SK-N-DZ (cell line): ENCODE results near the gene PTF1A.
"Not testable (repeated sequence)": the region's sequence is repeated elsewhere in the genome, so short reads cannot be mapped to it uniquely, and the experiment has no call there.

ENCODE experiments used
- DNase-seq: peaks from one replicate; pipeline ENCODE4 v3.0.0-alpha.2; 2015; ENCODE audit warnings: low spot score
- small RNA-seq, 2 experiments: library from RNA; depleted of rRNA; stranded (forward); fragments of <200 nt; gene quantifications; one replicate each; pipeline ENCODE3, GENCODE V24; 2014

PTF1A gene

DNA sequence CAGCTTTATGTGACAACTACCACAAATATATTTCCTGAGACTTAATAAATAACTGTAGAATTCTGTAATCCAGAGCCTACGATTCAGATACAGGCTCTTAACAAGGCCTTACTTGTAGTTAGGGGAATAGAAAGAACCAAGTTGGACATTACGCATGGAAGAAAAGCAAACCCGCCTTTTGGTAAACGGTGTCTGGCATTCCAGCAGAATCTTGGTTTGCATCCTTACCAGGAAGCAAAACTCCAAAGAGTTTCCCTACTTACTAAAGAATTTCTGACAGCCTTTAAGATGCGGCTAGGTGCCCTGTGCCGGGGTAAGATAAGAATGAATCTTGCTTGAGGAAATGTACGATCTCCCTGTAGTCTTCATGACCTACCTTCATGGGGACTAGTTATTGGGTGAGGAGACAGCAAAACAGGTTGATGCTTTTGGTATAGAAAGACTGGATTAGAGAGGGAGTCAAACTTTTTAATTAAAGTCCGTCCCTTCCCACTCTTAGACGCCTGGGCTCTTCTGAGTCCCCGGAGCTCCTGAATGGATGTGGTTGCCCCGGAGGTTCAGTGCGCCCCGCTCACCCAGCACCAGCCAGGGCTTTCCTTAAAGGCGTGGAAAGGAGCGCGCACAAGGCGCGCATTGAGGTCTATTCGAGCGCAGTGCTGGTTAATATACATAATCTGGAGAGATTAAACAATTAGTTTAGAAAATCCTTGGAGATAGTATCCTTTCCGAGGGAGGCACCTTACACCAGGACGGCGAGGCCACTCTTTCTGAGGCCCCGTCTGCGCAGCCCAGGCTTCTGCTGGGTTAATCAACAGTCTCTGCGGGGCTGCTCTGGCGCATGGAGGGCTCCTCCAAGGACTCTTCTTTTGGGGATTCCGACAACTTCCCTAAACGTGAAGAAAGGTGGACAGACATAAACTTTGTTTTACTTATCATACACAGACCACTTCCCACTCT, 11.5 kb downstream of the PTF1A start:
- no peak for DNase-seq

DNA sequence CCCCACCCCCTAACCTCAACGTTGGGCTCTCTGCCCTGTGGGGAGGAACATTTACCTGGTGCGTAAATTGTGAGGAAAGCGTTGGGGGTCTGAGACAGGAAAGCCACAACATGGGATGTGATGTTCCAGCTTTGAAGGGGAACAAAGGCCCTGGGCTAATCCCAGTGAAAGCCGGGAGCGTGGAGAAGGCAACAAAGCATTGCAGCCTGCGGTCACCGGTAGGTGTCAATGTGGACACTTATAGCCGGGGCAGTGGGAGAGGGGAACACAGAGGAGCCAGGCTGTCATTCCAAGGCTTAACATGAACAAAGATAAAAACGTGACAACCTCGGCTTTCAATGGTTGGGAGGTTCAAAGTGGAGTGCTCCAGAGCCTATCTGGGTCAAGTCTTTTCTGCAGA, 12.7 kb downstream of the PTF1A start:
- DNase-seq, result no peak

DNA sequence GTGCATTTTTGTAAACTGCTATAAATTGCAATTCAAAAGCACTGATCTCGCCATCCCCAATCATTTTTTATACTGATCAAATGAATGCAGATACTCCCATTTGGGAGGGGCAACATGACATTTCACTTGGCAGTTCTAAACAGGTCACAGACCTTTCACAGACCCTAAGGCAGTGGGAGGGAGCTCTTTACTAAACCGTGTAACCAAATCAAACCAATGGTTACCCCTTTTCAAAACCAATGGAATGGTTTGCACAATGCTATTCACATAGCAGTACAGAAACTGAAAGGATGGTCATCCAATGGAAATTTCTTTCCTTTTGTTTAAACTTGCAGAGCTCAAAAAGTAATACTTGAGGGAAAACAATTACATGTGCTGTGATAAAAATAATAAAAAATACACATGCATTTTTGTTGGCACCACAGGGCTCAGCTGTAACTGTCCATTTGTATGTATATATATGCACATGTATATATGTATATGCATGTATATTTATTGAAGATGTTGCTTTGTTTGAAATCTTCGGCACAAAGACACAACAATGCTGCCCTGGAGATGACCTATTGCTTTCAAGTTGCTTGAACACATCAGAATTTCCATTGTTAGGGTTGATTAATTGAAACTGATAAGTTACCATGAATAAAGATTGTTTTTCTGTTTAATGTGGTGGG, 14.0 kb downstream of the PTF1A start:
- no peak for DNase-seq

DNA sequence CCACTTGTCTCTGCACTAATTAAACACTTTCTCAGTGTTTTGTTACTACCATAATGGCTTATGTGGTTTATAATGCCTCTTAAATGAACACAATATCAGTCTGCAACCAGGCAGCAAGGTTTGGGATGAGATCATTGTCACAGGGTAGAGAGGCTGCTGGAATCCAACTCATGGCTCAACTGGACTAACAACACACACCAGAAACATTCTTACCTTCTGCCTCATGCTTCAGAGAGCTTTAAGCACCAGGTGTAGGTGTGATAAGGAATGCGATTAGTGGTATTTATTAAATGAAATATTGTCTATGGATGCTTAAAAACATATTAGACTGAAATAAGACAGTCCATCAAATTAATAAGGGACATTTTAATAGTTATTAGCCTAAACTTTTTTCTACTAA, 25.4 kb downstream of the PTF1A start:
- no peak for DNase-seq

DNA sequence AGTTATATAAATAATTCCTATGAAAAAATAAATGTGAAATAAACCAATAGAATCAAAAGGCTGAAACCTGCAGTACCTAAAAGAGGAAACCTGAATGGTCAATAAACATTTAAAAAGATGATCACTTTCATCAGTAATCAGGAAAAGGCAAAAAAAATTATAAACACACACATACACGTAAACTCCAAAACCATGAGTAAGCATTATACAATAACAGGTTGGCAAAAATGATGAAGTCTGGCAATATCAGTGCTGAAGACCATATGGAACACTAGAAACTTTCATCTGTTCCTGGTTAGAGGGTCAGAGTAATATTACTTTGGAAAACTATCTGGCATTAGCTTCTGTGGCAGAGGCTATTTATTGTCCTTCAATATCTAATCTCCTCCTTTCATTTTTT, 38.5 kb downstream of the PTF1A start:
- DNase-seq, result no peak

DNA sequence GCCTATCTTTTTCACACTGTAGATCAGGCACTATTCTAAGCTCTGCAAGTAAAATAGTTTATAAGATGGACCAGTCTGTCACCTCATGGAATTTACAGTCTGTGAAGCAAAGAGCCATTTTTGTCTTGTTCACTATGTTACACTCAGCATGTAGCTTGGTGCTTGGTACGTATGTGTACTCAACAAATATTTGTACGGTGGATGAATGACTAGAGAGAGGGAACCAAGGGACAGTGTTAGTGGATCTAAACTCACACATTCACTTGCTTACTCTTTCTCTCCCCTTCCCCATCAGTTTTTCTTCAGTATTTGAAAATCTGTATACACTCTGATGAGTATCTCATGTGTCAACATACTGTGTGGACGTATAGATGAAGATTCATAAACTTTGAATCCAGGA, 45.9 kb downstream of the PTF1A start:
- DNase-seq, result no peak

DNA sequence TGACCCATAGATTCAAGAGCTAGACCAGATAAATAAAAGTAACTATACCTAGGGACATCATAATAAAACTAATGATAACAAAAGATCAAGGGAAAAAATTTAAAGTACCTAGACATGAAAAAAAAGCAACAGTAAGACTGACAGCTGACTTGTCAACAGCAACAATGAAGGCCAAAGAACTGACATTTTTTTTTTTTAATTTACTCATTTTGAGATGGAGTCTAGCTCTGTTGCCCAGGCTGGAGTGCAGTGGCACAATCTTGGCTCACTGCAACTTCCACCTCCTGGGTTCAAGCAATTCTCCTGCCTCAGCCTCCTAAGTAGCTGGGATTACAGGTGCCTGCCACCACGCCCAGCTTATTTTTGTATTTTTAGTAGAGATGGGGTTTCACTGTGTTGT, 49.7 kb downstream of the PTF1A start:
- DNase-seq, result not testable (repeated sequence)

Small RNA genes lying within 50 kb of the gene (small RNA-seq; reads per million reads assigned to genes)
- 0 reads per million in 2 experiments for gene RF00561
